K562 (cell line): Measurements from ENCODE around the gene GCNT1. TPM values are rescaled to one million over a fixed set of nuclear protein-coding genes. Genes with fewer than 3 reads are reported as not detected.
"Not testable (repeated sequence)": the region's sequence is repeated elsewhere in the genome, so short reads cannot be mapped to it uniquely, and the experiment has no call there.

Experiments used
- ATAC-seq: fragments of 200-7000 bp; cut with Tn5 transposase; 3 replicates; pipeline ENCODE4 v1.9.1; 2020; ENCODE audit warnings: moderate library complexity
- BruUV-seq: library from RNA; stranded (reverse); fragments of 400-500 nt; replicated peaks from 2 replicates; lab custom pipeline; 2021; lab: Mats Ljungman, UMichigan
- CTCF ChIA-PET: fragments of 300-600 bp; formaldehyde crosslinking; extraction: SDS; loops from one replicate; lab custom pipeline; 2021; ENCODE audit warnings: low intra/inter-chr PET ratio; lab: Yijun Ruan, JAX
- POLR2A ChIA-PET: fragments of 300-600, 350-650 bp; sonication (Branson Sonifier 250); formaldehyde crosslinking; extraction: SDS; loops from one replicate; lab custom pipeline; 2021; ENCODE audit warnings: antibody characterized with exemption, inconsistent platforms; lab: Yijun Ruan, JAX
- DNase-seq, 4 experiments: peaks; one replicate each; pipeline versions ENCODE4 v3.0.0 to v3.0.0-alpha.2; 2011 to 2018; ENCODE audit warnings: low spot score in 3 of 4, mixed read lengths in 3 of 4; ENCODE audit errors: extremely low read depth in 1 of 4
- FAIRE-seq: peaks from 2 replicates; lab custom pipeline; 2011; peaks lifted over from hg19 to GRCh38; lab: Jason Lieb, UNC
- H2AFZ ChIP-seq: 2 replicates; pipeline ENCODE4 v1.6.0; 2011; ENCODE audit warnings: low read depth, low read length, control low read depth, inconsistent platforms
- H3K27ac ChIP-seq: fragments of 200-600 bp; 3 replicates; pipeline ENCODE4 v1.8.0; 2011; ENCODE audit warnings: low read depth, mild to moderate bottlenecking, control low read depth, inconsistent platforms, low read length, moderate library complexity, mixed read lengths; ENCODE audit errors: extremely low read depth
- H3K27me3 ChIP-seq, 2 experiments: fragments of 300-600 bp in 1 of 2; 2 replicates in 1 of 2; 3 replicates in 1 of 2; pipeline versions ENCODE4 v1.6.0 to v1.8.0; 2011; ENCODE audit warnings: inconsistent platforms in 2 of 2, low read length in 2 of 2, mild to moderate bottlenecking in 1 of 2, mixed read lengths in 1 of 2, moderate library complexity in 1 of 2; ENCODE audit not compliant: control insufficient read depth in 2 of 2, insufficient read depth in 2 of 2
- H3K36me3 ChIP-seq: fragments of 300-600 bp; 3 replicates; pipeline ENCODE4 v1.8.0; 2011; ENCODE audit warnings: mild to moderate bottlenecking, low read length, inconsistent platforms; ENCODE audit not compliant: control insufficient read depth, insufficient read depth
- H3K4me1 ChIP-seq, 2 experiments: fragments of 200-600 bp in 1 of 2; replicated peaks in 1 of 2; 2 replicates in 1 of 2; 3 replicates in 1 of 2; pipeline versions ENCODE4 v1.5.1 to v1.8.0; 2011; ENCODE audit warnings: inconsistent platforms in 2 of 2, low read length in 2 of 2, mild to moderate bottlenecking in 1 of 2, mixed read lengths in 1 of 2, moderate library complexity in 1 of 2; ENCODE audit not compliant: control insufficient read depth in 2 of 2, insufficient read depth in 2 of 2
- H3K4me2 ChIP-seq: 2 replicates; pipeline ENCODE4 v1.6.1; 2011; ENCODE audit warnings: low read length, control low read depth, inconsistent platforms, mixed read lengths; ENCODE audit not compliant: insufficient read depth
- H3K4me3 ChIP-seq: fragments of 200-600 bp; sonication (generic), shearing (Covaris generic); 2 replicates; pipeline ENCODE4 v1.5.1; 2016; ENCODE audit warnings: control low read depth, inconsistent platforms
- H3K79me2 ChIP-seq: fragments of 200-600 bp; 3 replicates; pipeline ENCODE4 v1.8.0; 2011; ENCODE audit warnings: low read length, inconsistent platforms; ENCODE audit not compliant: control insufficient read depth, insufficient read depth
- H3K9ac ChIP-seq, 2 experiments: 2 replicates each; pipeline versions ENCODE4 v1.6.0 to v1.6.1; 2011; ENCODE audit warnings: low read depth in 2 of 2, low read length in 2 of 2, control low read depth in 1 of 2, inconsistent platforms in 1 of 2, mild to moderate bottlenecking in 1 of 2, mixed read lengths in 1 of 2; ENCODE audit not compliant: insufficient read depth in 1 of 2
- H3K9me1 ChIP-seq: one replicate; pipeline ENCODE4 v1.6.0; 2011; ENCODE audit warnings: inconsistent platforms, mild to moderate bottlenecking, low read length, moderate library complexity; ENCODE audit not compliant: control insufficient read depth, insufficient read depth
- H3K9me3 ChIP-seq: replicated peaks from 2 replicates; pipeline ENCODE4 v1.5.1; 2011; ENCODE audit warnings: low read depth, low read length, inconsistent platforms; ENCODE audit not compliant: control insufficient read depth, insufficient read depth
- H4K20me1 ChIP-seq: replicated peaks from 2 replicates; pipeline ENCODE4 v1.6.1; 2011; ENCODE audit warnings: low read length, inconsistent platforms, mixed read lengths; ENCODE audit not compliant: control insufficient read depth, insufficient read depth
- BACH1 ChIP-seq: fragments of 200-800 bp; sonication (Bioruptor generic); IDR thresholded peaks from 2 replicates; pipeline ENCODE4 v1.6.1; 2016; ENCODE audit warnings: missing genetic modification characterization, missing compliant biosample characterization
- DIDO1 ChIP-seq: fragments of 450-650 bp; IDR thresholded peaks from 2 replicates; pipeline ENCODE4 v1.6.1; 2016; ENCODE audit warnings: low read depth, missing biosample characterization, missing genetic modification characterization
- ILK ChIP-seq: fragments of 450-650 bp; IDR thresholded peaks from 2 replicates; pipeline ENCODE4 v1.6.1; 2016; ENCODE audit warnings: missing genetic modification characterization, low read depth, mild to moderate bottlenecking, missing compliant biosample characterization, moderate library complexity, borderline replicate concordance
- NR2C1 ChIP-seq, 2 experiments: fragments of 450-650 bp; IDR thresholded peaks; 2 replicates each; pipeline ENCODE4 v1.6.1; 2017; ENCODE audit warnings: mild to moderate bottlenecking in 2 of 2, antibody characterized with exemption in 1 of 2, inconsistent platforms in 1 of 2, missing compliant biosample characterization in 1 of 2, missing genetic modification characterization in 1 of 2
- NR2C2 ChIP-seq, 2 experiments: fragments of 200-800 bp in 1 of 2; sonication (Bioruptor generic) in 1 of 2; sonication (generic) in 1 of 2; formaldehyde crosslinking in 1 of 2; IDR thresholded peaks; 2 replicates each; pipeline versions ENCODE4 v1.6.1 to v1.8.0; 2016 to 2022; ENCODE audit warnings: mild to moderate bottlenecking in 1 of 2, missing compliant biosample characterization in 1 of 2, missing genetic modification characterization in 1 of 2, missing genetic modification reagents in 1 of 2
- PTTG1 ChIP-seq: fragments of 450-650 bp; IDR thresholded peaks from 2 replicates; pipeline ENCODE4 v1.6.1; 2016; ENCODE audit warnings: low read depth, mild to moderate bottlenecking, missing genetic modification characterization, missing compliant biosample characterization
- PYGO2 ChIP-seq: fragments of 450-650 bp; IDR thresholded peaks from 2 replicates; pipeline ENCODE4 v1.6.1; 2016; ENCODE audit warnings: mild to moderate bottlenecking, missing genetic modification characterization, moderate library complexity, missing compliant biosample characterization
- SMAD3 ChIP-seq: fragments of 450-650 bp; formaldehyde crosslinking; conservative IDR thresholded peaks from 2 replicates; pipeline ENCODE4 v1.4.0; 2020; ENCODE audit warnings: mild to moderate bottlenecking
- TAF7 ChIP-seq: fragments of 450-650 bp; IDR thresholded peaks from 2 replicates; pipeline ENCODE4 v1.6.1; 2016; ENCODE audit warnings: missing genetic modification characterization, missing compliant biosample characterization
- TEAD2 ChIP-seq: fragments of 450-650 bp; IDR thresholded peaks from 2 replicates; pipeline ENCODE4 v1.6.1; 2016; ENCODE audit warnings: missing genetic modification characterization, control low read depth, missing compliant biosample characterization
- ZNF766 ChIP-seq: fragments of 200-800 bp; sonication (Bioruptor generic); conservative IDR thresholded peaks from 2 replicates; pipeline ENCODE4 v1.6.1; 2016; ENCODE audit warnings: missing genetic modification characterization, missing compliant biosample characterization
- WGBS: fragments of 100-300 bp; shearing (Covaris generic); methylation state at CpG from one replicate; pipeline ENCODE4 v1.1.6; 2016; ENCODE audit warnings: low coverage, mixed read lengths; ENCODE audit not compliant: insufficient coverage; ENCODE audit errors: missing lambda C conversion rate; 5-methylcytosine and 5-hydroxymethylcytosine counted together
- in situ Hi-C: fragments of 300-500 bp; cut with MboI; formaldehyde crosslinking; loops from 4 replicates; pipeline ENCODE4 v1.15.0; 2018; ENCODE audit warnings: inconsistent platforms, mixed read lengths
- intact Hi-C: fragments of 100-400 bp; cut with micrococcal nuclease; formaldehyde crosslinking; loops from 2 replicates; pipeline ENCODE4 v1.14.2; 2022
- polyA plus RNA-seq, 8 experiments: library from polyadenylated mRNA; depleted of rRNA in 4 of 8; stranded (reverse) in 5 of 8; unstranded in 3 of 8; fragments of >200 nt; fragmentation: Nextera tagmentation in 2 of 8; fragmentation: Illumina TruSeq in 1 of 8; extraction: Ambion mirVana in 2 of 8; extraction: Trizol in 1 of 8; gene quantifications; 2 replicates each; pipeline versions ENCODE4 v1.2.1 to v1.2.3, GENCODE V29; 2011 to 2014; ENCODE audit warnings: inconsistent platforms in 1 of 8, missing spikeins in 1 of 8
- total RNA-seq, 7 experiments: library from RNA; depleted of rRNA in 6 of 7; stranded (reverse); fragments of >200 nt in 6 of 7; fragmentation: Illumina TruSeq in 2 of 7; extraction: Trizol in 2 of 7; gene quantifications; 2 replicates each; pipeline versions ENCODE4 v1.2.1 to v1.2.3, GENCODE V29; 2011 to 2021; ENCODE audit warnings: low replicate concordance in 1 of 7
- TF ChIP-seq, protein P1 (sequence below): fragments of 450-650 bp; conservative IDR thresholded peaks from 2 replicates; pipeline ENCODE4 v1.6.1; 2016; ENCODE audit warnings: missing genetic modification characterization, low read depth, mild to moderate bottlenecking, missing compliant biosample characterization, moderate library complexity
- TF ChIP-seq, protein P2 (sequence below), 3 experiments: fragments of 200-800 bp in 1 of 3; fragments of 250-450 bp in 1 of 3; fragments of 450-650 bp in 1 of 3; sonication (Bioruptor Pico) in 1 of 3; sonication (Bioruptor generic) in 1 of 3; formaldehyde crosslinking in 1 of 3; IDR thresholded peaks; 2 replicates each; pipeline versions ENCODE4 v1.6.1 to v1.8.0; 2016 to 2022; ENCODE audit warnings: mild to moderate bottlenecking in 2 of 3, missing genetic modification characterization in 2 of 3, missing compliant biosample characterization in 1 of 3, moderate library complexity in 1 of 3

Gene GCNT1
- total and polyA plus RNA-seq, 9 of the 15 experiments (the other 6 are each of a cell fraction or from before 2014, with no cell fraction given) = 0.01 to 0.71 (median 0.10) TPM

DNA sequence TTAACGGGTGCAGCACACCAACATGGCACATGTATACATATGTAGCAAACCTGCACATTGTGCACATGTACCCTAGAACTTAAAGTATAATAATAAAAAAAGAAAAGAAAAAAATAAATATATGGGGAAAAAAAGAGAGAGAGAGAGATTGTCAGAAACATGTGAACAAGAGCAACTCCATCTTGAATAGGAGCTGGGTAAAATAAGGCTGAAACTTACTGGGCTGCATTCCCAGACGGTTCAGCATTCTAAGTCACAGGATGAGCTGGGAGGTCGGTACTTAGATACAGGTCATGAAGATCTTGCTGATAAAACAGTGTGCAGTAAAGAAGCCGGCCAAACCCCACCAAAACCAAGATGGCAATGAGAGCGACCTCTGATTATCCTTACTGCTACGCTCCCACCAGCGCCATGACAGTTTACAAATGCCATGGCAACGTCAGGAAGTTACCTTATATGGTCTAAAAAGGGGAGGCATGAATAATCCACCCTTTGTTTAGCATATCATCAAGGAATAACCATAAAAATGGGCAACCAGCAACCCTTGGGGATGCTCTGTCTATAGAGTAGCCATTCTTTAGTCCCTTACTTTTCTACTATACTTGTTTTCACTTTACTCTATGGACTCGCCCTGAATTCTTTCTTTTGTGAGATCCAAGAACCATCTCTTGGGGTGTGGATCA lies 21.8 kb upstream of the GCNT1 start:
- H3K79me2 ChIP-seq; H2AFZ ChIP-seq; H3K4me3 ChIP-seq; BruUV-seq; FAIRE-seq; intact Hi-C loops; CTCF ChIA-PET; H3K27me3 ChIP-seq; H3K4me2 ChIP-seq; H4K20me1 ChIP-seq; in situ Hi-C loops; H3K36me3 ChIP-seq; H3K4me1 ChIP-seq; H3K9ac ChIP-seq; DNase-seq; ATAC-seq; H3K9me1 ChIP-seq; H3K27ac ChIP-seq; H3K9me3 ChIP-seq; TF ChIP-seq NR2C1 (IDR thresholded peaks at IDR 0.05); NR2C2 (CRISPR knock-in tag; IDR thresholded peaks at IDR 0.05): not testable (repeated sequence)
- 0% methylated on average over 6 of the region's 9 CpGs for WGBS
- POLR2A ChIA-PET = interaction anchor here (0.6 kb wide), 1 partner anchor 173 kb away, joined by 4 read pairs; no protein-coding TSS in a partner anchor
- TF ChIP-seq DIDO1 (tag) (peak; percentile 60; the same call in 1 of the 2 replicates), PYGO2 (tag) (peak; percentile 96), TAF7 (tag) (peak; percentile 66), ZNF766 (peak; percentile 53; the same call in 1 of the 2 replicates), NR2C1 (tag; IDR thresholded peaks at IDR 0.05) (peak; percentile 29; the same call in 1 of the 2 replicates), ILK (peak; percentile 62; the same call in 1 of the 2 replicates), TEAD2 (peak; percentile 83), SMAD3 (CRISPR knock-in tag) (peak; percentile 58; the same call in 1 of the 2 replicates), PTTG1 (peak; percentile 92), NR2C2 (tag; IDR thresholded peaks at IDR 0.05) (peak; percentile 35; the same call in 1 of the 2 replicates), BACH1 (tag) (0 out of 2 replicates have a peak, but pooled peaks have one; percentile 65)
- TF ChIP-seq, protein P1, sequence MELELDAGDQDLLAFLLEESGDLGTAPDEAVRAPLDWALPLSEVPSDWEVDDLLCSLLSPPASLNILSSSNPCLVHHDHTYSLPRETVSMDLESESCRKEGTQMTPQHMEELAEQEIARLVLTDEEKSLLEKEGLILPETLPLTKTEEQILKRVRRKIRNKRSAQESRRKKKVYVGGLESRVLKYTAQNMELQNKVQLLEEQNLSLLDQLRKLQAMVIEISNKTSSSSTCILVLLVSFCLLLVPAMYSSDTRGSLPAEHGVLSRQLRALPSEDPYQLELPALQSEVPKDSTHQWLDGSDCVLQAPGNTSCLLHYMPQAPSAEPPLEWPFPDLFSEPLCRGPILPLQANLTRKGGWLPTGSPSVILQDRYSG = peak; percentile 91; the same call in 1 of the 2 replicates
- TF ChIP-seq, protein P2, sequence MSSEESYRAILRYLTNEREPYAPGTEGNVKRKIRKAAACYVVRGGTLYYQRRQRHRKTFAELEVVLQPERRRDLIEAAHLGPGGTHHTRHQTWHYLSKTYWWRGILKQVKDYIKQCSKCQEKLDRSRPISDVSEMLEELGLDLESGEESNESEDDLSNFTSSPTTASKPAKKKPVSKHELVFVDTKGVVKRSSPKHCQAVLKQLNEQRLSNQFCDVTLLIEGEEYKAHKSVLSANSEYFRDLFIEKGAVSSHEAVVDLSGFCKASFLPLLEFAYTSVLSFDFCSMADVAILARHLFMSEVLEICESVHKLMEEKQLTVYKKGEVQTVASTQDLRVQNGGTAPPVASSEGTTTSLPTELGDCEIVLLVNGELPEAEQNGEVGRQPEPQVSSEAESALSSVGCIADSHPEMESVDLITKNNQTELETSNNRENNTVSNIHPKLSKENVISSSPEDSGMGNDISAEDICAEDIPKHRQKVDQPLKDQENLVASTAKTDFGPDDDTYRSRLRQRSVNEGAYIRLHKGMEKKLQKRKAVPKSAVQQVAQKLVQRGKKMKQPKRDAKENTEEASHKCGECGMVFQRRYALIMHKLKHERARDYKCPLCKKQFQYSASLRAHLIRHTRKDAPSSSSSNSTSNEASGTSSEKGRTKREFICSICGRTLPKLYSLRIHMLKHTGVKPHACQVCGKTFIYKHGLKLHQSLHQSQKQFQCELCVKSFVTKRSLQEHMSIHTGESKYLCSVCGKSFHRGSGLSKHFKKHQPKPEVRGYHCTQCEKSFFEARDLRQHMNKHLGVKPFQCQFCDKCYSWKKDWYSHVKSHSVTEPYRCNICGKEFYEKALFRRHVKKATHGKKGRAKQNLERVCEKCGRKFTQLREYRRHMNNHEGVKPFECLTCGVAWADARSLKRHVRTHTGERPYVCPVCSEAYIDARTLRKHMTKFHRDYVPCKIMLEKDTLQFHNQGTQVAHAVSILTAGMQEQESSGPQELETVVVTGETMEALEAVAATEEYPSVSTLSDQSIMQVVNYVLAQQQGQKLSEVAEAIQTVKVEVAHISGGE (CRISPR knock-in tag; IDR thresholded peaks at IDR 0.05) = 0 out of 6 replicates have a peak, but pooled peaks of 1 of the 3 experiments have one; percentile 40
